ENCODE results near the gene CLCN5. TPM values are rescaled to one million over a fixed set of nuclear protein-coding genes. Genes with fewer than 3 reads are reported as not detected.

CLCN5 gene
- total and polyA plus RNA-seq, 12 donors = 0.83 to 3.6 (median 1.6) TPM

GRCh38 chrX:49972328-49972860 lies 50.0 kb downstream of the CLCN5 start:
- H3K9me3 ChIP-seq = peaks cover 0 to 10% (median 0%) of the 10 kb centered on the region in 11 donors
- intact Hi-C loops (cut with DNase I) = no loop called here
- TF ChIP-seq CTCF (IDR thresholded peaks at IDR 0.05) = no peak
- no peak overlapping the region for H3K27ac ChIP-seq
- H3K4me1 ChIP-seq = no peaks in the 10 kb centered on the region
- ATAC-seq (no peak), DNase-seq (no peak)
- peaks cover 0 to 14% (median 0%) of the 10 kb centered on the region in 7 donors for H3K27me3 ChIP-seq
- 89 to 94% methylated on average over 5 of the region's 5 CpGs for WGBS, 2 donors
- no peak overlapping the region for H3K4me3 ChIP-seq
- H3K36me3 ChIP-seq = no peaks in the 10 kb centered on the region

- Histone ChIP-seq H3K27ac (no peak overlapping the region), H3K9me3 (no peaks in the 10 kb centered on the region), H3K4me1 (no peaks in the 10 kb centered on the region), H3K4me3 (no peak overlapping the region), H3K36me3 (no peaks in the 10 kb centered on the region), H3K27me3 (peaks cover 0 to 56% (median 0%) of the 10 kb centered on the region in 7 donors)
- intact Hi-C loops (cut with DNase I) = no loop called here
- WGBS, 2 donors = 76 to 78% methylated on average over 4 of the region's 4 CpGs
- DNase-seq (no peak), ATAC-seq (no peak)
- no peak for TF ChIP-seq CTCF (IDR thresholded peaks at IDR 0.05)
These were observed 54.3 kb downstream of the CLCN5 start for GRCh38 chrX:49976682-49977197.

- Histone ChIP-seq H3K9me3 (no peaks in the 10 kb centered on the region), H3K27me3 (peaks cover 0 to 59% (median 0%) of the 10 kb centered on the region in 7 donors), H3K4me3 (no peak overlapping the region), H3K27ac (no peak overlapping the region), H3K36me3 (no peaks in the 10 kb centered on the region), H3K4me1 (no peaks in the 10 kb centered on the region)
- ATAC-seq (no peak), DNase-seq (no peak)
- TF ChIP-seq CTCF (IDR thresholded peaks at IDR 0.05) = no peak
- intact Hi-C loops (cut with DNase I) = no loop called here
- WGBS, 2 donors = 65 to 67% methylated on average over 9 of the region's 9 CpGs
These were observed 55.1 kb downstream of the CLCN5 start for GRCh38 chrX:49977319-49978090.

- Histone ChIP-seq H3K4me1 (no peaks in the 10 kb centered on the region), H3K36me3 (no peaks in the 10 kb centered on the region), H3K27me3 (peaks cover 0 to 59% (median 0%) of the 10 kb centered on the region in 7 donors), H3K9me3 (no peaks in the 10 kb centered on the region), H3K4me3 (no peak overlapping the region), H3K27ac (no peak overlapping the region)
- 56 to 72% methylated on average over 2 of the region's 2 CpGs for WGBS, 2 donors
- DNase-seq (no peak), ATAC-seq (no peak)
- TF ChIP-seq CTCF (IDR thresholded peaks at IDR 0.05) = no peak
- intact Hi-C loops (cut with DNase I) = no loop called here
These were observed 55.8 kb downstream of the CLCN5 start for GRCh38 chrX:49978176-49978575.
